SKM-1 (cell line): ENCODE results near the gene PJVK.
"Not testable (repeated sequence)": the region's sequence is repeated elsewhere in the genome, so short reads cannot be mapped to it uniquely, and the experiment has no call there.

Experiments used
- DNase-seq: peaks from one replicate; lab custom pipeline; 2025; ENCODE audit not compliant: unreplicated experiment; lab: John Stamatoyannopoulos, UW

Gene PJVK, protein sequence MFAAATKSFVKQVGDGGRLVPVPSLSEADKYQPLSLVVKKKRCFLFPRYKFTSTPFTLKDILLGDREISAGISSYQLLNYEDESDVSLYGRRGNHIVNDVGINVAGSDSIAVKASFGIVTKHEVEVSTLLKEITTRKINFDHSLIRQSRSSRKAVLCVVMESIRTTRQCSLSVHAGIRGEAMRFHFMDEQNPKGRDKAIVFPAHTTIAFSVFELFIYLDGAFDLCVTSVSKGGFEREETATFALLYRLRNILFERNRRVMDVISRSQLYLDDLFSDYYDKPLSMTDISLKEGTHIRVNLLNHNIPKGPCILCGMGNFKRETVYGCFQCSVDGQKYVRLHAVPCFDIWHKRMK

DNA sequence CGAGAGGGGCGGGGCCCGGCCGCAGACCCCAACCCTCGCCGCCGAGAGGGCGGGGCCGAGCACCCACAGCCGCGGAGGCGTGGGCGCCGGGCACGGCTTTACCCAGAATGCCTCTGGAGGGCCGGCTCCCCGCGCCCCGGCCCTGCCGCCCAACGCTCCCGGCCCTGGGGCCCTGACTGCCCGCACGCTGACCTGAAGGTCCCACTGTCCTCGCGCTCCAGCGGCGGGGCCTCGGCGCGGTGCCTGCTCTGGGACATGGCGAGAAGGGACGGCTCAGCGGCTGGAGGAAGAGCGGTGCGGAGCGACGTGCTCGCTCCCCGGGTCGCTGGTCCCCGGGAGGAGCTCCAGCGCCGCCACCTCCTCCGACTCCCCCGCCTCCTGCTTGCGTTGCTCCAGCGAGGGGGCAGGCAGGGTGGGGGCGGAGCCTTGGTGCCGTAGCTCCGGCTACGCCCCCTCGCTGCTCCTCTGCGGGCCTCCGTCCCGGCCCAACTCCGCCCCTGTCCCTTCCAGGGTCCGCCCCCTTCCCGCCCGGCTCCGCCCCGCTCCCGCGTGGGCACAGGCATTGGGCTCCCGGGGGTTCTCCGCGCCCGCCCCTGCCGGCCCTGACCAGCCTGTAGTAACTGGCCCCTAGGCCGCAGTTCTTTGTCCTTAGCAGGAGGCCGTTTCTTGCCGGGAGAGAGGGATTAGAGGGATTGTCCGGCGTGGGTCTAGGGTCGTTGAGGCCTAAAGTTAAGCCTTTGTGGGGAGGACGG, at the start of gene PJVK, which contains the start of gene PRKRA:
Gene PJVK, plus strand, starts transcription at position 605 of the 752 bp plus-strand sequence. CDS start 2,032 bp downstream, outside the sequence.
Gene PRKRA, minus strand, starts transcription at position 402 of the 752 bp plus-strand sequence. Its CDS starts 145 bp downstream, at position 257.
- peak; percentile 87 for DNase-seq

GRCh38 chr2:178401994-178402437, 49.2 kb upstream of the PJVK start:
- no peak for DNase-seq

GRCh38 chr2:178403671-178404306, 47.4 kb upstream of the PJVK start:
- DNase-seq, result no peak

GRCh38 chr2:178404368-178404767, 46.8 kb upstream of the PJVK start:
- no peak for DNase-seq

DNA sequence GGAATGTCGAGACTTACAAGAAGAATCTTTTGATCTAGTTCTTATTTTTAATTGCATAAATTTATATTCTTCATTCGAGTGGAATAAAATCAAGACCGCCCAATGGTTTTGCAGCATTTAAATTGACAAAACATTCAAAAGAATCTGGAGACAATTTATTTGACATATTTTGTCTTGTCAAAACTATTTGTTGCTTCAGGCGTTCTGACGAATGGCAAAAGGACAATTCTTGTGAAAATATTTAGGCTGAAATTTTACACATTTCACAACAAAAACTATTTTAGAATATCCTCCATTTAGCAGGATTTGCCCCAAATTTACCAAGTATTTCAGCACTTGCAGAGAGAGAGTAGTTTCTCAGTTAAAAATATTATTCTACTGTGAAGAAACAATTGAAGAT, 41.9 kb upstream of the PJVK start:
- no peak for DNase-seq

GRCh38 chr2:178412047-178412446, 39.1 kb upstream of the PJVK start:
- DNase-seq, result no peak

- DNase-seq, result not testable (repeated sequence)
Measured at GRCh38 chr2:178412453-178412852, 38.7 kb upstream of the PJVK start.

DNA sequence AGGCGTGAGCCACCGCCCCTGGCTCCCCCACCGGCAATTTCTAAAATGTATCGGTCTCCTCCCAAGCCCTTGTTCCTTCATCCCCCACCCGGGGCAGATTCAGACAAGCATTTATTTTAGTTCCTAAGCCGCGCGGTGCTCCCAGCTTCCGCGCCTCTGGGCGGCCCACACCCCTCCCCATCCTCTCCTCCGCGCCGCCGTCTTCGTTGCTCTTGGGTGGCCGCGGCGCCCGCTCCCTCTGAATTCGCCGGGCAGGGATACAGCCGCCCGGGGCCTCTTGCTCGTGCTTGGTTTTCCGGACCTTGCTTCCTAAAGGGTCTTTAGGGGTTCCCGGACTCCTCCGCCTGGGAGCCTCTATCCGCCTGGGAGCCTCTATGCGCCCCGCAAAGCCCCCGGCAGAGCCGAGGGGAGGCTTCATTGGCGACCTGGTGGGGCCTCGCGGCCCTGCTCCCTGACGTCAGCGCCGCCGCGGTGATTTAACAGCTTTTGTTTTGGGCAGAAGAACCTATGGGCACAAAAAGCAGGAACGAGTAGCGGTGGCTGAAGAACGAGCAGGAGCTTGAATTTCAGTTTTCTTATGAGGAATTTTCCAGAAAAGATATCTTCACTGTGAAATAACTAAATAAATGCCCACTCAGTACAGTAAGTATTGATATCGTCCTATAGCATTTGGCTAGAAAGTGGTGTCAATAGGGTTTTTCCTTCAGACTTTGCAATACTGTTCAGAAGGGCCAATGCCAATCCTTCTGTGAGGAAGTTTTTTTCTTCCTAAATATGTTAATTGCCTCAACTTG, 37.5 kb upstream of the PJVK start:
- DNase-seq, result peak; percentile 56

DNA sequence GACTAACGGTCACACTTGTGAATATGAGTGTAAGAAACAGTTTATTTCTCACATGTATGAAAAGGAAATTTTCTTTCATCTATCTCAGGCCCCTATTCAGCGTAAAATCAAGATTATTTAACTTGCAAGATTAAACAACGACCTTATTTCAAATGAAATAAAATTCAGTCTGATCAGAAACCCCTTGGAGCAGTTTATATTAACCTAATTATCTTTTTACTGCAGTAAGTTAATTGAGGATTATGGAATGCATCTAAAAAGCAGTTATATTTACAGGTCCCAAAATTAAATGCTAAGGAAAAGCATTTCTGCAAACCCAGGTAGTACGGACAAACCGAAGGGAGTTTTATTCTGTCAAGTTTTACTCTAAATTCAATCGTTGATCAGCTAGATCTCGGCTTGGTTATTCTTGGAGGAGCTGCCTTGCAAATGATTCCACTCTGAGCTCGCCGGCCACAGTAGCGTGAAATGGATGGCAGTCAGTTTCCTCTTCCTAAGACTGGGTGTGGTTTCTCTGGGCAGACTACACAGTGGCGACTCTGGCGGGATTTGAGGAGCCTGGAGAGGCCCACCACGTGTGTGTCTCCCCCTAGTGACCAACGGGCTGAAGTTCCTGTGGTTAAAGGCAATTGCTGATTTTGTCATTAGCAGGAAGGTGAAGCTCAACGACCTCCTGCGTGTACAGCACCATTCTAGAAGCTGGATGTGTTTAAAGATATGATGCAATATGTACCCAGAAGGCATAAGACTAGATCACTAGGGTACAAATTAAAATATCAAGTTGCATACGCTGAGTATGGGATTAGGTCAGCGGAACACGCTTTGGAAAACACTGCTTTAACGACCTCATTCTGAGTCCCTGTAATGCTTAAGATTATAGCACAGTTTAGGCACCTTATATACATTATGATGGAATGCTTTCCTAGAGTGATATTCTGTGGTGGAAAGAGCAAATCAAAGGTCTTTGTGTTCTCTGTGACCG, 36.6 kb upstream of the PJVK start:
- peak; percentile 89 for DNase-seq

DNA sequence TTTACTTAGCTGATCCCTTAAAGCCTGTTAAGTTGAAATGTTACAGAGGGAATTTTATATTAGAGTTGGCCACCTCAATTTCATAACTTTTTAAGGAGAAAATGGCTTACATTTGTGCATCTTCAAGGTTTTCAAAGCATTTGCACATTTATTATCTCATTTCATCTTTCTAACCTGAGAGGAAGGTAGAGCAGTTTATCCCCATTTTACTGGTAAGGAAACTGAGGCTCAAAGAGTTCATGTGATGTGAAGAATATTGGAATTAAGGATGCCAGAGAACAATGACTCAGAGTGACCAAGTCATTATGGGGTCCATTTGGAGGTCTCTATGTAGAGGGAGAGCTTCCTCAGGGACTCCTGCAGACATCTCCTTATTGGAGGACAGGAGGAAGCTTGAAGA, 35.2 kb upstream of the PJVK start:
- DNase-seq, result no peak

DNA sequence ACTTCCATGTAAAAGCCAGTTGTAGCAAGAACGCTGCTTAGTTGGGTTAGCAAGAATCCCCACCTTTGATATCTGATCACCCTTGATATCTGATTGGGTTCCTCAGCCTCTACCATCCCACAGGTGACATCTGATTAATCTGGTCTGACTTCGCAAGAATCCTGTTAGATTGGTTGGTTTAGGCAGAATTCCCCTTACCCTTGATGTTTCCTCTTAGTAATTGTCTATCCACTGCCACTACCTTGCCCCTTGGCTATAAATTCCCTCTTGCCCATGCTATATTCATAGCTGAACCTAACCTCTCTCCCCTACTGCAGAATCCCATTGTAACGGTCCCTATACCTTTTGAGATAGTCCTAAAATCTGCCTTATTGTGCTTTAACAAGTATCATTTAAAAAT, 33.3 kb upstream of the PJVK start:
- no peak for DNase-seq

DNA sequence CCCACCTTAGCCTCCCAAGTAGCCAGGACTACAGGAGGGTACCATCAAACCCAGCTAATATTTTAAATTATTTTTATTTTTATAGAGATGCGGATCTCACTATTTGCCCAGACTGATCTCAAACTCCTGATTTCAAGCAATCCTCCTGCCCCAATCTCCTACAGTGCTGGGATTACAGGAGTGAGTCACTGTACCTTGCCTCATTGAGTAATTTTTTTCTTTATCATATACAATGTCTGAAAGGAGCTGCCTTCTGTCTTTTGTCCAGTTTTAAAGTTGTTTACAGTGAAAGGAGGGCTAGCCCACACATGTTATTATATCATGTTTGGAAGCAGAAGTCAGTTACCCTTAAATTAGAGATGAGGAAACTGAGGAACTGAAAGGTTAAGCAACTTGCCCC, 32.8 kb upstream of the PJVK start:
- DNase-seq, result no peak

DNA sequence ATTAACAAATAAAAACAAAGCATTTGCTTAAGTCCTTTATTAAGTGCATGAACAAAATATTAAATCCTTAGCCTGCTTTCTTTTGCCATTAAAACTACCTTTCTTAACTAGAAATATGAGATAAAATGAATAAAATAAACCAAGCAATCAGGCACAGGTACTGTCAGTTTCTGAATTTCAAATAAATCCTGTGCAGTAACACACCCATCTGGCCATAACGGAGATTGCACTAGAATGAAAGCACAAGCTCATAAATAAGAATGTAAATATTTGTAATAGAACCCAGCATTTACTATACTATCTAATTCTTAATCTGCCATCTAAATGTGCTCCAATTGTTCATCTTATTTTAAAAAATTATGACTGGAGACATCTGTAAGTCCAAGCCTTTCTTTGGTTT, 32.1 kb upstream of the PJVK start:
- DNase-seq, result no peak

- DNase-seq, result peak; percentile 30
Measured at GRCh38 chr2:178420463-178420999, 30.6 kb upstream of the PJVK start.

GRCh38 chr2:178422097-178422496, 29.1 kb upstream of the PJVK start:
- no peak for DNase-seq

GRCh38 chr2:178423746-178424145, 27.4 kb upstream of the PJVK start:
- DNase-seq, result not testable (repeated sequence)

DNA sequence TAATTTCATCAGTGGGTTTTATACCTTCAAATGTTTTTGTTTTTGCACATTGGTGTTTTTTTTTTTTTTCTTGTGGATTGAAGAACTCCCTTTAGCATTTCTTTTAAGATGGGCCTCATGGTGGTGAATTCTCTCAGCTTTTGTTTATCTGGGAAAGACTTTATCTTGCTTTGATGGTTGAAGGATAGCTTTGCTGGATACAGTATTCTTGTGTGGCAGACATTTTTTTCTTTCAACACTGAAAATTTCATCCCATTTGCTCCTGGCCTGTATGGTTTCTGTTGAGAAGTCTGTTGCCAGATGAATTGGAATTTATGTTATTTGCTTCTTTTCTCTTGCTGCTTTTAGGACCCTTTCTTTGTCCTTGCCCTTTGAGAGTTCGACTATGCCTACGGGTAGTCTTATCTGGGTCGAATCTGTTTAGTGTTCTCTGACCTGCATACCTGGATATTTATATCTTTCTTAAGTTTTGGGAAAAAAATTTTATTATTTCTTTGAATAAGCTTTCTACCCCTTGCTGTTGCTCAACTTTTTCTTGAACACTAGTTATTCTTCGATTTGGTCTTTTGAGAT, 25.8 kb upstream of the PJVK start:
- DNase-seq, result no peak

DNA sequence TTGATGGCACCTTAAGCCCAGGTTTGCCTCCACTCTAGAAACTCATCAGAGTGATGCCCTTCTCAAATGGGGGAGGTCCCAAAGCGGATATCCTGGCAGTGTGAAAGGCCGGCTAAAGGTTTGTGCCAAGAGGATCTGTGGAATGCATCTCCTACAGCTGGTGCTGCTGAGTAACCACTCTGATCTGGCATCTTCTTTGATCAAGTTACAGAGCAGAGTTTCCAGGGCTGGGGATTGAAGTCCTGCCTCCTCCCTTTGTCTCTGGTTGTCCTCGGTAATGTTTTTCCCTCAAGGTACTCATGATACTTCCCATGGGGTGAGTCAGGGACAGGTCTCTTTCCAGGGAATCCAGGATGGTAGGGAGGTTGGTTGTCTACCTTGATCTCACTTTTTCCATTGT, 24.8 kb upstream of the PJVK start:
- DNase-seq, result no peak

DNA sequence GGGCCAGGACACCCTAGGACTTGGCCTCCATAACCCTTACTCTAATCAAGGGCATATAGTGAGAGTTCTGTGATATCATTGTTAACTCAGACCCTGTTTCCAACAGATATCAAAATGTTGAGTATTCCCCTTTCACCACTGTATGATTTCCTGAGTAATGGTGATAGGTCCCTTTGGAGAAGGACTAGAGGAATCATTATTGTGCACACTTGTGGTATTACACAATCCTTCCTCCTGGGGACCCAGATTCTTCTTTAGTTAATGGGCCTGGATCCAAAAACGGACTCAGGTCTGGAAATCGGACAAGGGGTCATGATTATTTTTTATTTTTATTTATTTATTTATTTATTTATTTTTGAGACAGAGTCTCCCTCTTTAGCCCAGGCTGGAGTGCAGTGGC, 23.7 kb upstream of the PJVK start:
- no peak for DNase-seq
